Measurements from ENCODE around the gene RANBP3.
"Not testable (repeated sequence)": the region's sequence is repeated elsewhere in the genome, so short reads cannot be mapped to it uniquely, and the experiment has no call there.

RANBP3 gene

GRCh38 chr19:5966215-5966614 is 11.7 kb downstream of the RANBP3 start:
- Histone ChIP-seq H3K27ac (no peak overlapping the region), H3K27me3 (no peaks in the 10 kb centered on the region), H3K36me3 (peaks cover 28% of the 10 kb centered on the region), H3K4me1 (ENCODE audit: control insufficient read depth in 1 of 2, insufficient read depth in 1 of 2, low read depth in 1 of 2, low read length in 1 of 2) (peaks cover 24 to 28% of the 10 kb centered on the region in 2 experiments), H3K4me3 (ENCODE audit: low read depth in 1 of 2, low read length in 1 of 2) (no peak overlapping the region), H3K9me3 (no peaks in the 10 kb centered on the region)
- TF ChIP-seq CTCF (IDR thresholded peaks at IDR 0.05), result no peak

- Histone ChIP-seq H3K27me3 (no peaks in the 10 kb centered on the region), H3K36me3 (peaks cover 23% of the 10 kb centered on the region), H3K9me3 (no peaks in the 10 kb centered on the region), H3K27ac (no peak overlapping the region), H3K4me3 (ENCODE audit: low read depth in 1 of 2, low read length in 1 of 2) (no peak overlapping the region), H3K4me1 (ENCODE audit: control insufficient read depth in 1 of 2, insufficient read depth in 1 of 2, low read depth in 1 of 2, low read length in 1 of 2) (peaks cover 24 to 28% of the 10 kb centered on the region in 2 experiments)
- TF ChIP-seq CTCF (IDR thresholded peaks at IDR 0.05), result no peak
Measured at GRCh38 chr19:5964816-5965565, 12.9 kb downstream of the RANBP3 start.

- H3K27me3 ChIP-seq, result no peaks in the 10 kb centered on the region
- no peak overlapping the region for H3K27ac ChIP-seq
- peaks cover 18% of the 10 kb centered on the region for H3K36me3 ChIP-seq
- TF ChIP-seq CTCF (IDR thresholded peaks at IDR 0.05), result no peak
- H3K4me1 ChIP-seq (ENCODE audit: control insufficient read depth in 1 of 2, insufficient read depth in 1 of 2, low read depth in 1 of 2, low read length in 1 of 2), result peaks cover 24 to 28% of the 10 kb centered on the region in 2 experiments
- H3K9me3 ChIP-seq, result no peaks in the 10 kb centered on the region
- no peak overlapping the region for H3K4me3 ChIP-seq (ENCODE audit: low read depth in 1 of 2, low read length in 1 of 2)
Measured at GRCh38 chr19:5963855-5964254, 14.1 kb downstream of the RANBP3 start.

GRCh38 chr19:5963259-5963658 is 14.7 kb downstream of the RANBP3 start:
- not testable (repeated sequence) for H3K9me3 ChIP-seq; H3K27me3 ChIP-seq; H3K4me3 ChIP-seq (ENCODE audit: low read depth in 1 of 2, low read length in 1 of 2)
- Histone ChIP-seq H3K4me1 (ENCODE audit: control insufficient read depth in 1 of 2, insufficient read depth in 1 of 2, low read depth in 1 of 2, low read length in 1 of 2) (peaks cover 20 to 23% of the 10 kb centered on the region in 2 experiments), H3K27ac (peak overlapping the region; percentile 68), H3K36me3 (peaks cover 24% of the 10 kb centered on the region)

GRCh38 chr19:5961969-5962945 is 15.7 kb downstream of the RANBP3 start:
- peaks cover 24% of the 10 kb centered on the region for H3K36me3 ChIP-seq
- H3K9me3 ChIP-seq, result no peaks in the 10 kb centered on the region
- peak overlapping the region; percentile 68 for H3K27ac ChIP-seq
- H3K27me3 ChIP-seq, result no peaks in the 10 kb centered on the region
- peaks cover 14 to 15% of the 10 kb centered on the region in 2 experiments for H3K4me1 ChIP-seq (ENCODE audit: control insufficient read depth in 1 of 2, insufficient read depth in 1 of 2, low read depth in 1 of 2, low read length in 1 of 2)
- TF ChIP-seq CTCF (IDR thresholded peaks at IDR 0.05), result no peak
- H3K4me3 ChIP-seq (ENCODE audit: low read depth in 1 of 2, low read length in 1 of 2), result no peak overlapping the region

- peaks cover 30% of the 10 kb centered on the region for H3K36me3 ChIP-seq
- H3K9me3 ChIP-seq; H3K27me3 ChIP-seq; H3K4me3 ChIP-seq (ENCODE audit: low read depth in 1 of 2, low read length in 1 of 2): not testable (repeated sequence)
- H3K27ac ChIP-seq, result peak overlapping the region; percentile 68
- peaks cover 14 to 15% of the 10 kb centered on the region in 2 experiments for H3K4me1 ChIP-seq (ENCODE audit: control insufficient read depth in 1 of 2, insufficient read depth in 1 of 2, low read depth in 1 of 2, low read length in 1 of 2)
Measured at GRCh38 chr19:5961641-5961968, 16.3 kb downstream of the RANBP3 start.
